ENCODE data around the gene ATP6V0D1.

ATP6V0D1 gene

GRCh38 chr16:67463691-67464090 is 17.3 kb downstream of the ATP6V0D1 start:
- Histone ChIP-seq H3K79me2 (ENCODE audit: insufficient read depth, low read length) (peaks cover 9% of the 10 kb centered on the region), H3K27ac (ENCODE audit: low read depth, low read length, poor library complexity, severe bottlenecking) (no peak overlapping the region)
- TF ChIP-seq EZH2 (IDR thresholded peaks at IDR 0.05; ENCODE audit: borderline replicate concordance, low read length) (no peak), CTCF (IDR thresholded peaks at IDR 0.05; ENCODE audit: low read length) (no peak)

GRCh38 chr16:67463059-67463458 is 17.9 kb downstream of the ATP6V0D1 start:
- Histone ChIP-seq H4K20me1 (ENCODE audit: insufficient read depth, low read length) (no peaks in the 10 kb centered on the region; the same call in 1 of the 2 replicates), H3K79me2 (ENCODE audit: insufficient read depth, low read length) (peaks cover 9% of the 10 kb centered on the region), H3K27me3 (ENCODE audit: insufficient read depth, low read length) (no peaks in the 10 kb centered on the region), H3K9ac (ENCODE audit: low read length) (no peak overlapping the region), H3F3A (ENCODE audit: insufficient read depth, low read length) (no peaks in the 10 kb centered on the region), H3K4me1 (ENCODE audit: insufficient read depth, low read length, severe bottlenecking) (no peaks in the 10 kb centered on the region), H3K4me3 (ENCODE audit: low read depth, low read length, poor library complexity, severe bottlenecking) (no peak overlapping the region), H3K4me2 (ENCODE audit: low read length) (no peak overlapping the region), H2AFZ (ENCODE audit: low read length) (no peak overlapping the region), H3K9me2 (ENCODE audit: low read depth, low read length) (no peaks in the 10 kb centered on the region), H3K9me3 (ENCODE audit: low read length) (no peaks in the 10 kb centered on the region), H3K27ac (ENCODE audit: low read depth, low read length, poor library complexity, severe bottlenecking) (no peak overlapping the region), H3K36me3 (ENCODE audit: insufficient read depth, low read length) (no peaks in the 10 kb centered on the region; the same call in 1 of the 2 replicates)
- TF ChIP-seq CTCF (IDR thresholded peaks at IDR 0.05; ENCODE audit: low read length) (no peak), EZH2 (IDR thresholded peaks at IDR 0.05; ENCODE audit: borderline replicate concordance, low read length) (no peak)

More at GRCh38 chr16:67463691-67464090, 17.3 kb downstream of the ATP6V0D1 start:
- Histone ChIP-seq H3K9me3 (ENCODE audit: low read length) (no peaks in the 10 kb centered on the region), H3K27me3 (ENCODE audit: insufficient read depth, low read length) (no peaks in the 10 kb centered on the region), H3K4me2 (ENCODE audit: low read length) (no peak overlapping the region), H3K4me3 (ENCODE audit: low read depth, low read length, poor library complexity, severe bottlenecking) (no peak overlapping the region), H4K20me1 (ENCODE audit: insufficient read depth, low read length) (no peaks in the 10 kb centered on the region; the same call in 1 of the 2 replicates), H3K9me2 (ENCODE audit: low read depth, low read length) (no peaks in the 10 kb centered on the region), H3F3A (ENCODE audit: insufficient read depth, low read length) (no peaks in the 10 kb centered on the region), H3K36me3 (ENCODE audit: insufficient read depth, low read length) (no peaks in the 10 kb centered on the region; the same call in 1 of the 2 replicates), H2AFZ (ENCODE audit: low read length) (no peak overlapping the region), H3K9ac (ENCODE audit: low read length) (no peak overlapping the region), H3K4me1 (ENCODE audit: insufficient read depth, low read length, severe bottlenecking) (no peaks in the 10 kb centered on the region)

- Histone ChIP-seq H3K9ac (ENCODE audit: low read length) (no peak overlapping the region), H3K79me2 (ENCODE audit: insufficient read depth, low read length) (peaks cover 9% of the 10 kb centered on the region), H3K4me1 (ENCODE audit: insufficient read depth, low read length, severe bottlenecking) (no peaks in the 10 kb centered on the region), H3K4me2 (ENCODE audit: low read length) (no peak overlapping the region), H3K27me3 (ENCODE audit: insufficient read depth, low read length) (no peaks in the 10 kb centered on the region), H3K36me3 (ENCODE audit: insufficient read depth, low read length) (no peaks in the 10 kb centered on the region; the same call in 1 of the 2 replicates), H3F3A (ENCODE audit: insufficient read depth, low read length) (no peaks in the 10 kb centered on the region), H2AFZ (ENCODE audit: low read length) (no peak overlapping the region), H3K27ac (ENCODE audit: low read depth, low read length, poor library complexity, severe bottlenecking) (no peak overlapping the region), H3K4me3 (ENCODE audit: low read depth, low read length, poor library complexity, severe bottlenecking) (no peak overlapping the region), H3K9me2 (ENCODE audit: low read depth, low read length) (no peaks in the 10 kb centered on the region), H3K9me3 (ENCODE audit: low read length) (no peaks in the 10 kb centered on the region), H4K20me1 (ENCODE audit: insufficient read depth, low read length) (no peaks in the 10 kb centered on the region; the same call in 1 of the 2 replicates)
- TF ChIP-seq CTCF (IDR thresholded peaks at IDR 0.05; ENCODE audit: low read length) (no peak), EZH2 (IDR thresholded peaks at IDR 0.05; ENCODE audit: borderline replicate concordance, low read length) (no peak)
Measured at GRCh38 chr16:67462279-67462655, 18.7 kb downstream of the ATP6V0D1 start.
